ENCODE data around the gene VIL1. TPM values are rescaled to one million over a fixed set of nuclear protein-coding genes. Genes with fewer than 3 reads are reported as not detected.

The VIL1 gene
- total and polyA plus RNA-seq, 2 of the 13 experiments (the other 11 are each of a cell fraction or from before 2014, with no cell fraction given): 287 to 301 TPM

- TF ChIP-seq SMAD9 (CRISPR knock-in tag; IDR thresholded peaks at IDR 0.05): no peak; the same call in 1 of the 2 replicates
- TF ChIP-seq AGO2 (optimal IDR thresholded peaks at IDR 0.05; ENCODE audit: low read depth, low read length): no peak
- TF ChIP-seq ZZZ3 (CRISPR knock-in tag; IDR thresholded peaks at IDR 0.05; ENCODE audit: borderline replicate concordance): no peak
- no peak for TF ChIP-seq ZNF552 (CRISPR knock-in tag; IDR thresholded peaks at IDR 0.05; ENCODE audit: borderline replicate concordance)
- 0 out of 2 replicates have a peak, but pooled peaks have one; percentile 5 for TF ChIP-seq MTA1 (CRISPR knock-in tag; IDR thresholded peaks at IDR 0.05; ENCODE audit: borderline replicate concordance)
- no peak for TF ChIP-seq ASH2L (IDR thresholded peaks at IDR 0.05; ENCODE audit: insufficient read length, low read depth, low read length)
- TF ChIP-seq PATZ1 (CRISPR knock-in tag; IDR thresholded peaks at IDR 0.05): no peak
- no peak for TF ChIP-seq ZBTB1 (CRISPR knock-in tag; IDR thresholded peaks at IDR 0.05; ENCODE audit: borderline replicate concordance)
- no peak for TF ChIP-seq RBAK (CRISPR knock-in tag; IDR thresholded peaks at IDR 0.05)
- no peak for TF ChIP-seq MXD4 (CRISPR knock-in tag; IDR thresholded peaks at IDR 0.05)
- TF ChIP-seq EP300 (IDR thresholded peaks at IDR 0.05; ENCODE audit: low read depth in 2 of 2, low read length in 2 of 2): no peak
- TF ChIP-seq EP300 (CRISPR knock-in tag; IDR thresholded peaks at IDR 0.05; ENCODE audit: borderline replicate concordance): no peak
- TF ChIP-seq ISX (CRISPR knock-in tag; conservative IDR thresholded peaks at IDR 0.05): no peak
- TF ChIP-seq IKZF4 (CRISPR knock-in tag; IDR thresholded peaks at IDR 0.05; ENCODE audit: borderline replicate concordance, low read depth, not compliant biosample characterization): peak; percentile 33
- no peak for TF ChIP-seq ZNF597 (CRISPR knock-in tag; IDR thresholded peaks at IDR 0.05)
- TF ChIP-seq DPF2 (CRISPR knock-in tag; IDR thresholded peaks at IDR 0.05; ENCODE audit: borderline replicate concordance, low read depth): no peak
- no peak for TF ChIP-seq KDM2A (CRISPR knock-in tag; IDR thresholded peaks at IDR 0.05; ENCODE audit: borderline replicate concordance, low read depth)
- TF ChIP-seq CBX5 (CRISPR knock-in tag; IDR thresholded peaks at IDR 0.05; ENCODE audit: borderline replicate concordance): no peak
- TF ChIP-seq ZKSCAN5 (CRISPR knock-in tag; IDR thresholded peaks at IDR 0.05): no peak
- no peak for TF ChIP-seq ZC3H13 (CRISPR knock-in tag; IDR thresholded peaks at IDR 0.05)
- no peak for TF ChIP-seq THAP8 (CRISPR knock-in tag; IDR thresholded peaks at IDR 0.05; ENCODE audit: borderline replicate concordance)
- no peak; the same call in 1 of the 2 replicates for TF ChIP-seq POGZ (CRISPR knock-in tag; IDR thresholded peaks at IDR 0.05)
- 0 out of 2 replicates have a peak, but pooled peaks have one; percentile 73 for TF ChIP-seq MBNL3 (CRISPR knock-in tag; conservative IDR thresholded peaks at IDR 0.05)
- no peak for TF ChIP-seq DR1 (CRISPR knock-in tag; IDR thresholded peaks at IDR 0.05)
- TF ChIP-seq THAP7 (CRISPR knock-in tag; IDR thresholded peaks at IDR 0.05): no peak; the same call in 1 of the 2 replicates
Observed at GRCh38 chr2:218406949-218407618, 11.8 kb upstream of the VIL1 start (continued).

Data from HepG2 (cell line).